OCI-LY3 (cell line): ENCODE data around the gene VCL.

Source experiments
- H2AFZ ChIP-seq: fragments of 200-600, 300-600 bp; shearing (Covaris generic); 2 replicates; pipeline ENCODE4 v1.6.0; 2014; ENCODE audit warnings: antibody characterized with exemption, low read depth, low read length
- H3K27ac ChIP-seq: fragments of 200-600, 300-600 bp; sonication (generic); 2 replicates; pipeline ENCODE4 v1.5.1; 2014; ENCODE audit warnings: mild to moderate bottlenecking, low read length, moderate library complexity, mixed read lengths
- H3K27me3 ChIP-seq: fragments of 200-600, 300-600 bp; sonication (generic); 2 replicates; pipeline ENCODE4 v1.6.1; 2014; ENCODE audit warnings: low read depth, low read length, mixed read lengths
- H3K36me3 ChIP-seq: fragments of 200-600, 300-600 bp; sonication (generic); replicated peaks from 2 replicates; pipeline ENCODE3; 2014; ENCODE audit warnings: low read depth, low read length, mixed read lengths
- H3K4me1 ChIP-seq: fragments of 300-600, 200-600 bp; sonication (generic); 2 replicates; pipeline ENCODE4 v1.6.1; 2014; ENCODE audit warnings: low read length, mixed read lengths
- H3K4me2 ChIP-seq: fragments of 200-600, 300-600 bp; sonication (generic); 2 replicates; pipeline ENCODE4 v1.6.1; 2014; ENCODE audit warnings: low read length, mixed read lengths
- H3K4me3 ChIP-seq: fragments of 300-600, 200-600 bp; sonication (generic); 2 replicates; pipeline ENCODE4 v1.5.1; 2014; ENCODE audit warnings: antibody characterized with exemption, mild to moderate bottlenecking, low read length, moderate library complexity
- H3K79me2 ChIP-seq: fragments of 300-600, 200-600 bp; shearing (Covaris generic); 2 replicates; pipeline ENCODE4 v1.6.1; 2014; ENCODE audit warnings: mild to moderate bottlenecking, low read length, mixed read lengths
- H3K9ac ChIP-seq: fragments of 300-600, 200-600 bp; shearing (Covaris generic); 2 replicates; pipeline ENCODE4 v1.6.0; 2014; ENCODE audit warnings: mild to moderate bottlenecking, low read length, moderate library complexity
- H3K9me3 ChIP-seq: fragments of 200-600, 300-600 bp; shearing (Covaris generic); 2 replicates; pipeline ENCODE4 v1.6.1; 2014; ENCODE audit warnings: low read length, mixed read lengths; ENCODE audit not compliant: insufficient read depth
- H4K20me1 ChIP-seq: fragments of 200-600, 300-600 bp; sonication (generic); 2 replicates; pipeline ENCODE4 v1.6.1; 2016; ENCODE audit warnings: low read length, mixed read lengths; ENCODE audit not compliant: insufficient read depth
- EZH2phosphoT487 ChIP-seq: fragments of 200-600 bp; shearing (Covaris generic); IDR thresholded peaks from 2 replicates; pipeline ENCODE4 v1.6.1; 2018; ENCODE audit warnings: antibody characterized with exemption, mixed run types, low read depth
- TF ChIP-seq, protein P1 (sequence below): fragments of 200-600, 300-600 bp; sonication (generic); IDR thresholded peaks from 2 replicates; pipeline ENCODE4 v1.5.1; 2014; ENCODE audit warnings: antibody characterized with exemption, low read length, low read depth

The VCL gene

DNA sequence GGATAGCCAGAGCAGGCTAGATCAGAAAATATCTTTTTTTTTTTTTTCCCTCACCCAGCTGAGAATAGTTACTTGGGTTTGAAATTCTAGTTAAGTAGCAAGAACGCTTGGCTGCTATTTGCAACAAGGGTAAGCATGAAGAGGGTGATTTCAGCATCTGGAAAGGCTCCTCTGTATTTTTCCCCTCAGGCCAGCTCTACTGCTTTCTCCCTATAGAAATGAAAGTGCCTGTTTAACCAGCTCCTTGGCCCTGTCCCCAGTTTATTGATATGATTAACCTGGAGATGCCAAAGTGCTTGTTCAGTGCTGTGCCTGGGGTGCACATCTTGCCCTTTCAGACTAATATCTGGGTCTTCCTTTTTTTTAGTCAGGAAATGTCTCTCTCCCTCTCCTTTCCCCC is 115.6 kb downstream of the VCL start:
- peaks cover 17% of the 10 kb centered on the region for H3K36me3 ChIP-seq
- no peaks in the 10 kb centered on the region for H4K20me1 ChIP-seq
- H3K27me3 ChIP-seq, result no peaks in the 10 kb centered on the region
- no peak overlapping the region for H3K4me2 ChIP-seq
- no peak overlapping the region for H3K9ac ChIP-seq
- H2AFZ ChIP-seq, result no peak overlapping the region
- H3K27ac ChIP-seq, result no peak overlapping the region
- peaks cover 6% of the 10 kb centered on the region; the same call in 1 of the 2 replicates for H3K4me1 ChIP-seq
- no peak overlapping the region for H3K4me3 ChIP-seq
- TF ChIP-seq, protein P1, sequence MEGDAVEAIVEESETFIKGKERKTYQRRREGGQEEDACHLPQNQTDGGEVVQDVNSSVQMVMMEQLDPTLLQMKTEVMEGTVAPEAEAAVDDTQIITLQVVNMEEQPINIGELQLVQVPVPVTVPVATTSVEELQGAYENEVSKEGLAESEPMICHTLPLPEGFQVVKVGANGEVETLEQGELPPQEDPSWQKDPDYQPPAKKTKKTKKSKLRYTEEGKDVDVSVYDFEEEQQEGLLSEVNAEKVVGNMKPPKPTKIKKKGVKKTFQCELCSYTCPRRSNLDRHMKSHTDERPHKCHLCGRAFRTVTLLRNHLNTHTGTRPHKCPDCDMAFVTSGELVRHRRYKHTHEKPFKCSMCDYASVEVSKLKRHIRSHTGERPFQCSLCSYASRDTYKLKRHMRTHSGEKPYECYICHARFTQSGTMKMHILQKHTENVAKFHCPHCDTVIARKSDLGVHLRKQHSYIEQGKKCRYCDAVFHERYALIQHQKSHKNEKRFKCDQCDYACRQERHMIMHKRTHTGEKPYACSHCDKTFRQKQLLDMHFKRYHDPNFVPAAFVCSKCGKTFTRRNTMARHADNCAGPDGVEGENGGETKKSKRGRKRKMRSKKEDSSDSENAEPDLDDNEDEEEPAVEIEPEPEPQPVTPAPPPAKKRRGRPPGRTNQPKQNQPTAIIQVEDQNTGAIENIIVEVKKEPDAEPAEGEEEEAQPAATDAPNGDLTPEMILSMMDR, result no peak
- no peak for TF ChIP-seq EZH2phosphoT487
- no peaks in the 10 kb centered on the region for H3K9me3 ChIP-seq
- H3K79me2 ChIP-seq, result no peaks in the 10 kb centered on the region

- TF ChIP-seq, protein P1, result no peak
- TF ChIP-seq EZH2phosphoT487, result no peak
- Histone ChIP-seq H3K36me3 (peaks cover 15% of the 10 kb centered on the region), H3K27ac (no peak overlapping the region), H3K4me2 (no peak overlapping the region), H4K20me1 (no peaks in the 10 kb centered on the region), H3K9ac (no peak overlapping the region), H3K9me3 (no peaks in the 10 kb centered on the region), H3K27me3 (no peaks in the 10 kb centered on the region), H3K4me1 (peaks cover 6% of the 10 kb centered on the region; the same call in 1 of the 2 replicates), H2AFZ (no peak overlapping the region), H3K79me2 (no peaks in the 10 kb centered on the region), H3K4me3 (no peak overlapping the region)
Measured at GRCh38 chr10:74114041-74114448, 116.1 kb downstream of the VCL start.

GRCh38 chr10:74117738-74118137 is 119.8 kb downstream of the VCL start:
- Histone ChIP-seq H3K27me3 (no peaks in the 10 kb centered on the region), H3K27ac (no peak overlapping the region), H3K79me2 (no peaks in the 10 kb centered on the region), H2AFZ (no peak overlapping the region), H4K20me1 (no peaks in the 10 kb centered on the region), H3K9ac (no peak overlapping the region), H3K4me2 (no peak overlapping the region), H3K4me3 (no peak overlapping the region), H3K36me3 (peaks cover 26% of the 10 kb centered on the region), H3K4me1 (peaks cover 6% of the 10 kb centered on the region; the same call in 1 of the 2 replicates), H3K9me3 (no peaks in the 10 kb centered on the region)
- no peak for TF ChIP-seq EZH2phosphoT487
- TF ChIP-seq, protein P1, result no peak

GRCh38 chr10:74118804-74119203 is 120.9 kb downstream of the VCL start:
- no peaks in the 10 kb centered on the region for H3K9me3 ChIP-seq
- no peaks in the 10 kb centered on the region for H4K20me1 ChIP-seq
- H3K4me3 ChIP-seq, result no peak overlapping the region
- no peak overlapping the region for H3K4me2 ChIP-seq
- H3K36me3 ChIP-seq, result peaks cover 29% of the 10 kb centered on the region
- H3K79me2 ChIP-seq, result no peaks in the 10 kb centered on the region
- H3K27me3 ChIP-seq, result no peaks in the 10 kb centered on the region
- TF ChIP-seq, protein P1, result no peak
- no peak for TF ChIP-seq EZH2phosphoT487
- H2AFZ ChIP-seq, result no peak overlapping the region
- peaks cover 6% of the 10 kb centered on the region; the same call in 1 of the 2 replicates for H3K4me1 ChIP-seq
- no peak overlapping the region for H3K9ac ChIP-seq
- no peak overlapping the region for H3K27ac ChIP-seq
